Raji (cell line): ENCODE results near the gene NRIP1.

Experiments
- POLR2A ChIP-seq: IDR thresholded peaks from 2 replicates; pipeline ENCODE4 v1.6.1; 2011; ENCODE audit warnings: low read depth, low read length, control low read depth; ENCODE audit not compliant: insufficient read depth

NRIP1 gene

GRCh38 chr21:15031790-15032357 is 32.9 kb downstream of the NRIP1 start:
- no peak for TF ChIP-seq POLR2A

GRCh38 chr21:15029077-15029476 is 35.7 kb downstream of the NRIP1 start:
- TF ChIP-seq POLR2A = no peak

GRCh38 chr21:15028186-15028585 is 36.6 kb downstream of the NRIP1 start:
- no peak for TF ChIP-seq POLR2A

GRCh38 chr21:15027056-15027455 is 37.7 kb downstream of the NRIP1 start:
- TF ChIP-seq POLR2A = no peak

- TF ChIP-seq POLR2A = no peak
Measured at GRCh38 chr21:15026370-15026769, 38.4 kb downstream of the NRIP1 start.

- no peak for TF ChIP-seq POLR2A
Measured at GRCh38 chr21:15023776-15024175, 41.0 kb downstream of the NRIP1 start.

- TF ChIP-seq POLR2A = no peak
Measured at GRCh38 chr21:15022608-15023261, 42.1 kb downstream of the NRIP1 start.

GRCh38 chr21:15020797-15021196 is 44.0 kb downstream of the NRIP1 start:
- no peak for TF ChIP-seq POLR2A

GRCh38 chr21:15018382-15018781 is 46.4 kb downstream of the NRIP1 start:
- TF ChIP-seq POLR2A = no peak

GRCh38 chr21:15015622-15016471 is 49.0 kb downstream of the NRIP1 start:
- no peak for TF ChIP-seq POLR2A

GRCh38 chr21:15014221-15014620 is 50.6 kb downstream of the NRIP1 start:
- TF ChIP-seq POLR2A = no peak

GRCh38 chr21:15011967-15012366 is 52.8 kb downstream of the NRIP1 start:
- TF ChIP-seq POLR2A = no peak

- no peak for TF ChIP-seq POLR2A
Measured at GRCh38 chr21:15010645-15011044, 54.2 kb downstream of the NRIP1 start.

- no peak for TF ChIP-seq POLR2A
Measured at GRCh38 chr21:15009837-15010363, 54.9 kb downstream of the NRIP1 start.

- TF ChIP-seq POLR2A = no peak
Measured at GRCh38 chr21:15007716-15008296, 57.0 kb downstream of the NRIP1 start.
